ENCODE data around the gene ADAMTS3.

ADAMTS3 gene

GRCh38 chr4:72394012-72394663, 174.9 kb downstream of the ADAMTS3 start:
- no peak for DNase-seq

GRCh38 chr4:72391281-72391680, 177.7 kb downstream of the ADAMTS3 start:
- DNase-seq, result no peak

- DNase-seq, result no peak
These were observed 178.6 kb downstream of the ADAMTS3 start for GRCh38 chr4:72390409-72390808.

GRCh38 chr4:72388521-72388920, 180.5 kb downstream of the ADAMTS3 start:
- no peak for DNase-seq

- DNase-seq, result no peak
These were observed 181.1 kb downstream of the ADAMTS3 start for GRCh38 chr4:72387959-72388358.

- DNase-seq, result no peak
These were observed 185.6 kb downstream of the ADAMTS3 start for GRCh38 chr4:72383439-72383838.

- no peak for DNase-seq
These were observed 190.1 kb downstream of the ADAMTS3 start for GRCh38 chr4:72378901-72379300.

GRCh38 chr4:72377491-72378194, 191.4 kb downstream of the ADAMTS3 start:
- DNase-seq, result no peak

- DNase-seq, result no peak
These were observed 192.1 kb downstream of the ADAMTS3 start for GRCh38 chr4:72376901-72377300.

GRCh38 chr4:72375073-72375736, 193.8 kb downstream of the ADAMTS3 start:
- no peak for DNase-seq

- DNase-seq, result no peak
These were observed 194.9 kb downstream of the ADAMTS3 start for GRCh38 chr4:72374159-72374558.

GRCh38 chr4:72366601-72367000, 202.4 kb downstream of the ADAMTS3 start:
- no peak for DNase-seq

- no peak for DNase-seq
These were observed 203.0 kb downstream of the ADAMTS3 start for GRCh38 chr4:72365981-72366380.

GRCh38 chr4:72365016-72365415, 204.0 kb downstream of the ADAMTS3 start:
- no peak for DNase-seq

- DNase-seq, result no peak
These were observed 208.9 kb downstream of the ADAMTS3 start for GRCh38 chr4:72360075-72360474.

GRCh38 chr4:72358483-72358882, 210.5 kb downstream of the ADAMTS3 start:
- DNase-seq, result no peak

GRCh38 chr4:72357908-72358307, 211.1 kb downstream of the ADAMTS3 start:
- DNase-seq, result no peak

- no peak for DNase-seq
These were observed 216.3 kb downstream of the ADAMTS3 start for GRCh38 chr4:72352711-72353110.

- DNase-seq, result no peak
These were observed 217.5 kb downstream of the ADAMTS3 start for GRCh38 chr4:72351521-72351920.

GRCh38 chr4:72348701-72349100, 220.3 kb downstream of the ADAMTS3 start:
- DNase-seq, result no peak

GRCh38 chr4:72344418-72344817, 224.6 kb downstream of the ADAMTS3 start:
- DNase-seq, result no peak

- DNase-seq, result no peak
These were observed 227.6 kb downstream of the ADAMTS3 start for GRCh38 chr4:72341432-72341820.

GRCh38 chr4:72340803-72341431, 228.1 kb downstream of the ADAMTS3 start:
- no peak for DNase-seq

GRCh38 chr4:72338060-72338459, 231.0 kb downstream of the ADAMTS3 start:
- DNase-seq, result no peak

All from CD4-positive, alpha-beta T cell treated with Interferon alpha-2 for 1 hour (primary cell).